Progenitor cell of endocrine pancreas (in vitro differentiated cells): Measurements from ENCODE around the gene NABP2. TPM values are rescaled to one million over a fixed set of nuclear protein-coding genes. Genes with fewer than 3 reads are reported as not detected.

Experiments used
- DNase-seq: peaks from one replicate; pipeline ENCODE4 v3.0.0; 2021; ENCODE audit warnings: low spot score; ENCODE audit not compliant: unreplicated experiment
- H3K27ac Mint-ChIP-seq: 2 replicates; pipeline ENCODE4 v1.8.0; 2021; ENCODE audit warnings: mild to moderate bottlenecking, moderate library complexity, mixed read lengths
- H3K27me3 Mint-ChIP-seq: 2 replicates; pipeline ENCODE4 v1.8.0; 2021; ENCODE audit warnings: mixed read lengths
- H3K36me3 Mint-ChIP-seq: 2 replicates; pipeline ENCODE4 v1.8.0; 2022; ENCODE audit warnings: mixed read lengths; ENCODE audit not compliant: insufficient read depth
- H3K4me1 Mint-ChIP-seq: 2 replicates; pipeline ENCODE4 v1.8.0; 2021; ENCODE audit warnings: low read depth, mixed read lengths
- H3K4me3 Mint-ChIP-seq: 2 replicates; pipeline ENCODE4 v1.8.0; 2021; ENCODE audit warnings: low read depth, mild to moderate bottlenecking, moderate library complexity, mixed read lengths
- H3K9me3 Mint-ChIP-seq: 2 replicates; pipeline ENCODE4 v1.8.0; 2021; ENCODE audit warnings: low read depth, mixed read lengths
- CTCF ChIP-seq: fragments of 200-600 bp; sonication (generic); IDR thresholded peaks from one replicate; pipeline ENCODE4 v1.5.0; 2021; ENCODE audit warnings: antibody characterized with exemption, mild to moderate bottlenecking; ENCODE audit not compliant: unreplicated experiment
- total RNA-seq: library from RNA; stranded (reverse); gene quantifications from 2 replicates; pipeline ENCODE4 v1.2.1, GENCODE V29; 2021

The NABP2 gene
- total RNA-seq, 1 donor from 2014 or later: 37.9 TPM

GRCh38 chr12:56216461-56216860 lies 7.7 kb upstream of the NABP2 start:
- peaks cover 17% of the 10 kb centered on the region for H3K36me3 Mint-ChIP-seq
- peaks cover 6% of the 10 kb centered on the region for H3K4me1 Mint-ChIP-seq
- H3K27ac Mint-ChIP-seq: no peak overlapping the region
- DNase-seq: no peak
- H3K9me3 Mint-ChIP-seq: no peaks in the 10 kb centered on the region
- no peaks in the 10 kb centered on the region for H3K27me3 Mint-ChIP-seq
- H3K4me3 Mint-ChIP-seq: no peak overlapping the region
- no peak for TF ChIP-seq CTCF

- DNase-seq: no peak
- no peaks in the 10 kb centered on the region for H3K9me3 Mint-ChIP-seq
- H3K27me3 Mint-ChIP-seq: no peaks in the 10 kb centered on the region
- H3K4me1 Mint-ChIP-seq: peaks cover 24% of the 10 kb centered on the region
- H3K4me3 Mint-ChIP-seq: peak overlapping the region; percentile 16
- no peak for TF ChIP-seq CTCF
- H3K27ac Mint-ChIP-seq: no peak overlapping the region
- H3K36me3 Mint-ChIP-seq: peaks cover 7% of the 10 kb centered on the region
These were observed 4.3 kb upstream of the NABP2 start for GRCh38 chr12:56219840-56220239.

- Mint-ChIP-seq H3K4me1 (peaks cover 31% of the 10 kb centered on the region), H3K36me3 (peaks cover 3% of the 10 kb centered on the region), H3K27ac (peak overlapping the region; percentile 99), H3K4me3 (peak overlapping the region; percentile 95), H3K9me3 (no peaks in the 10 kb centered on the region), H3K27me3 (no peaks in the 10 kb centered on the region)
- DNase-seq: no peak
- no peak for TF ChIP-seq CTCF
These were observed 3.4 kb upstream of the NABP2 start for GRCh38 chr12:56220611-56221231.

GRCh38 chr12:56221232-56221756 lies 2.8 kb upstream of the NABP2 start:
- peaks cover 4% of the 10 kb centered on the region for H3K36me3 Mint-ChIP-seq
- TF ChIP-seq CTCF: no peak
- H3K4me3 Mint-ChIP-seq: peak overlapping the region; percentile 95
- H3K27ac Mint-ChIP-seq: peak overlapping the region; percentile 99
- H3K9me3 Mint-ChIP-seq: no peaks in the 10 kb centered on the region
- no peak for DNase-seq
- H3K27me3 Mint-ChIP-seq: no peaks in the 10 kb centered on the region
- peaks cover 31% of the 10 kb centered on the region for H3K4me1 Mint-ChIP-seq

- Mint-ChIP-seq H3K4me3 (peak within 1 kb of the TSS; percentile 95), H3K9me3 (no peaks in the 10 kb centered on the region), H3K4me1 (peaks cover 31% of the 10 kb centered on the region), H3K36me3 (peaks cover 2% of the 10 kb centered on the region), H3K27me3 (no peaks in the 10 kb centered on the region), H3K27ac (peak within 1 kb of the TSS; percentile 99)
- peak; percentile 89 for DNase-seq
- no peak for TF ChIP-seq CTCF
These were observed 2.2 kb upstream of the NABP2 start, which contains the start of gene RNF41 for GRCh38 chr12:56221757-56222530. RNF41 (minus strand) TSS chr12:56221922; CDS start chr12:56214047, 7,875 bp downstream.
